GM18517 (cell line): ENCODE results near the gene COL2A1.
"Not testable (repeated sequence)": the region's sequence is repeated elsewhere in the genome, so short reads cannot be mapped to it uniquely, and the experiment has no call there.

Source experiments
- ATAC-seq: cut with Tn5 transposase; IDR thresholded peaks from one replicate; pipeline ENCODE4 v1.9.1; 2021; ENCODE audit warnings: mild to moderate bottlenecking, moderate library complexity; ENCODE audit not compliant: unreplicated experiment

COL2A1 gene

GRCh38 chr12:47978598-47978873, 25.7 kb downstream of the COL2A1 start:
- ATAC-seq, result no peak

GRCh38 chr12:47977772-47978597, 26.3 kb downstream of the COL2A1 start:
- no peak for ATAC-seq

- ATAC-seq, result no peak
Observed at GRCh38 chr12:47977046-47977771, 27.1 kb downstream of the COL2A1 start.

- no peak for ATAC-seq
Observed at GRCh38 chr12:47975816-47976215, 28.5 kb downstream of the COL2A1 start.

GRCh38 chr12:47975036-47975620, 29.1 kb downstream of the COL2A1 start:
- no peak for ATAC-seq

- ATAC-seq, result no peak
Observed at GRCh38 chr12:47973870-47974269, 30.4 kb downstream of the COL2A1 start.

GRCh38 chr12:47972895-47973294, 31.4 kb downstream of the COL2A1 start:
- ATAC-seq, result no peak

- no peak for ATAC-seq
Observed at GRCh38 chr12:47970843-47971242, 33.4 kb downstream of the COL2A1 start.

- ATAC-seq, result no peak
Observed at GRCh38 chr12:47969845-47970244, 34.4 kb downstream of the COL2A1 start.

- ATAC-seq, result no peak
Observed at GRCh38 chr12:47967461-47968321, 36.6 kb downstream of the COL2A1 start.

- no peak for ATAC-seq
Observed at GRCh38 chr12:47965581-47965980, 38.7 kb downstream of the COL2A1 start.

GRCh38 chr12:47964106-47964728, 40.1 kb downstream of the COL2A1 start:
- ATAC-seq, result no peak

- ATAC-seq, result peak; percentile 93
Observed at GRCh38 chr12:47963340-47964040, 40.8 kb downstream of the COL2A1 start, which contains the start of gene TMEM106C. TSS of gene TMEM106C (plus strand) at chr12:47963596. CDS start at chr12:47964237, 641 bp downstream.

GRCh38 chr12:47962198-47962597, 42.1 kb downstream of the COL2A1 start:
- ATAC-seq, result no peak

GRCh38 chr12:47957671-47958070, 46.6 kb downstream of the COL2A1 start:
- ATAC-seq, result not testable (repeated sequence)

GRCh38 chr12:47955059-47955458, 49.2 kb downstream of the COL2A1 start:
- ATAC-seq, result no peak

- ATAC-seq, result no peak
Observed at GRCh38 chr12:47954467-47955045, 49.7 kb downstream of the COL2A1 start.

- ATAC-seq, result no peak
Observed at GRCh38 chr12:47954058-47954457, 50.2 kb downstream of the COL2A1 start.

- no peak for ATAC-seq
Observed at GRCh38 chr12:47950856-47951468, 53.3 kb downstream of the COL2A1 start.
